CD4-positive, alpha-beta T cell (primary cell): ENCODE data around the gene NKAIN4. TPM values are rescaled to one million over a fixed set of nuclear protein-coding genes. Genes with fewer than 3 reads are reported as not detected.

ENCODE experiments used
- ATAC-seq: fragments of 200-7000 bp; cut with Tn5 transposase; one replicate; pipeline ENCODE4 v1.10.0; 2022; ENCODE audit warnings: mild to moderate bottlenecking; ENCODE audit not compliant: poor library complexity
- CTCF ChIA-PET: fragments of 350-600 bp; sonication (Branson Sonifier 250); formaldehyde crosslinking; loops from one replicate; lab custom pipeline; 2021; ENCODE audit warnings: antibody characterized with exemption, inconsistent platforms; lab: Charles Lee
- POLR2A ChIA-PET: fragments of 350-600 bp; sonication (Branson Sonifier 250); formaldehyde crosslinking; loops from one replicate; lab custom pipeline; 2021; ENCODE audit warnings: antibody characterized with exemption, inconsistent platforms; lab: Charles Lee
- DNase-seq, 14 experiments: peaks; one replicate each; pipeline ENCODE4 v3.0.0-alpha.2; 2013 to 2020; ENCODE audit warnings: mixed read lengths in 2 of 14
- H3K27ac ChIP-seq, 2 donors: one replicate each; pipeline versions ENCODE4 v1.5.1 to v1.7.0; 2013; ENCODE audit warnings: low read length in 2 of 2, low read depth in 1 of 2, mild to moderate bottlenecking in 1 of 2
- H3K27me3 ChIP-seq, 2 experiments: 1 replicate in 1 of 2; 2 replicates in 1 of 2; pipeline versions ENCODE4 v1.6.1 to v1.7.0; 2013; ENCODE audit warnings: low read length in 2 of 2, control low read depth in 1 of 2, mild to moderate bottlenecking in 1 of 2, moderate library complexity in 1 of 2; ENCODE audit not compliant: insufficient read depth in 2 of 2, control insufficient read depth in 1 of 2
- H3K36me3 ChIP-seq: one replicate; pipeline ENCODE4 v1.6.1; 2013; ENCODE audit warnings: low read length, control low read depth; ENCODE audit not compliant: insufficient read depth
- H3K4me1 ChIP-seq: one replicate; pipeline ENCODE4 v1.6.1; 2013; ENCODE audit warnings: low read length, control low read depth; ENCODE audit not compliant: insufficient read depth
- H3K4me3 ChIP-seq: one replicate; pipeline ENCODE4 v1.5.1; 2013; ENCODE audit warnings: mild to moderate bottlenecking, low read length, moderate library complexity
- H3K9me3 ChIP-seq, 2 experiments: 1 replicate in 1 of 2; 2 replicates in 1 of 2; pipeline versions ENCODE4 v1.6.1 to v1.7.0; 2013; ENCODE audit warnings: low read length in 2 of 2, mild to moderate bottlenecking in 2 of 2, control low read depth in 1 of 2, moderate library complexity in 1 of 2; ENCODE audit not compliant: control insufficient read depth in 1 of 2, insufficient read depth in 1 of 2
- H3K27ac Mint-ChIP-seq: one replicate; pipeline ENCODE4 v1.8.0; 2020; ENCODE audit warnings: mixed read lengths
- H3K27me3 Mint-ChIP-seq: one replicate; pipeline ENCODE4 v1.8.0; 2021; ENCODE audit warnings: mixed read lengths
- H3K36me3 Mint-ChIP-seq: one replicate; pipeline ENCODE4 v1.8.0; 2021; ENCODE audit warnings: low read depth, mixed read lengths
- H3K4me1 Mint-ChIP-seq: one replicate; pipeline ENCODE4 v1.8.0; 2021; ENCODE audit warnings: low read depth, mixed read lengths
- H3K4me3 Mint-ChIP-seq: one replicate; pipeline ENCODE4 v1.8.0; 2020; ENCODE audit warnings: mild to moderate bottlenecking, mixed read lengths
- H3K9me3 Mint-ChIP-seq: one replicate; pipeline ENCODE4 v1.8.0; 2020; ENCODE audit warnings: mixed read lengths
- CTCF ChIP-seq: fragments of 200-600 bp; IDR thresholded peaks from one replicate; pipeline ENCODE4 v1.8.0; 2022; ENCODE audit warnings: antibody characterized with exemption, mild to moderate bottlenecking
- intact Hi-C, 2 experiments: fragments of 100-400 bp; cut with DNase I in 1 of 2; cut with micrococcal nuclease in 1 of 2; formaldehyde crosslinking; loops; one replicate each; pipeline versions ENCODE4 v1.15.1 to v1.9.0; 2023 to 2025; cut with DNase I, micrococcal nuclease
- total RNA-seq, 174 experiments: library from RNA in 2 of 174; stranded (reverse) in 2 of 174; gene quantifications; one replicate each; pipeline ENCODE4 v1.2.3 and lab custom pipeline; 2021 to 2026

Gene NKAIN4
- total RNA-seq, 2 experiments from 2014 or later: not detected

GRCh38 chr20:63216041-63216848 is 38.0 kb downstream of the NKAIN4 start, which contains the start of gene YTHDF1:
YTHDF1 (minus strand) TSS chr20:63216131; CDS start chr20:63215892, 239 bp downstream.
- Mint-ChIP-seq H3K27ac (peak within 1 kb of the TSS; percentile 92), H3K27me3 (no peaks in the 10 kb centered on the region), H3K36me3 (peaks cover 42% of the 10 kb centered on the region), H3K4me1 (peaks cover 48% of the 10 kb centered on the region), H3K4me3 (peak within 1 kb of the TSS; percentile 93), H3K9me3 (no peaks in the 10 kb centered on the region)
- Histone ChIP-seq H3K27ac (peak within 1 kb of the TSS; percentile 44 to 70), H3K36me3 (peaks cover 30% of the 10 kb centered on the region), H3K4me3 (peak within 1 kb of the TSS; percentile 75), H3K9me3 (no peaks in the 10 kb centered on the region), H3K27me3 (no peaks in the 10 kb centered on the region), H3K4me1 (peaks cover 47% of the 10 kb centered on the region)
- CTCF ChIA-PET: interaction anchor here (0.9 to 1.0 kb wide), 2 partner anchors 33 to 57 kb away, joined by 3 read pairs; no protein-coding TSS in a partner anchor
- peak; percentile 86 to 98 (median 94) for DNase-seq
- POLR2A ChIA-PET: interaction anchor here (0.8 to 1.5 kb wide), 4 partner anchors 55 to 114 kb away, joined by 3 read pairs; partner anchors contain the start of gene ARFGAP1
- intact Hi-C loops: loop anchor here in 1 of 2 experiments (1.0 to 10.0 kb wide), 6 partner anchors 56 to 1034 kb away; partner anchors contain the start of genes ARFGAP1, CABLES2, GID8 and MTG2
- TF ChIP-seq CTCF: no peak
- peak; percentile 95 for ATAC-seq

- ATAC-seq: no peak
- peak overlapping the region; percentile 40 to 69 for H3K27ac ChIP-seq
These were observed 38.9 kb downstream of the NKAIN4 start for GRCh38 chr20:63215101-63216040.

More at GRCh38 chr20:63215101-63216040, 38.9 kb downstream of the NKAIN4 start:
- H3K27me3 ChIP-seq: no peaks in the 10 kb centered on the region
- Mint-ChIP-seq H3K27me3 (no peaks in the 10 kb centered on the region), H3K4me1 (peaks cover 55% of the 10 kb centered on the region), H3K27ac (peak overlapping the region; percentile 88), H3K9me3 (no peaks in the 10 kb centered on the region), H3K4me3 (peak overlapping the region; percentile 93), H3K36me3 (peaks cover 50% of the 10 kb centered on the region)
- peak overlapping the region; percentile 75 for H3K4me3 ChIP-seq
- CTCF ChIA-PET: interaction anchor here (1.0 kb wide), 2 partner anchors 58 to 243 kb away, joined by 3 read pairs; no protein-coding TSS in a partner anchor
- peak in 4 of 14 experiments; percentile 9 to 42 (median 28) for DNase-seq
- intact Hi-C loops: loop anchor here in 1 of 2 experiments (1.0 to 10.0 kb wide), 6 partner anchors 57 to 1033 kb away; partner anchors contain the start of genes ARFGAP1, CABLES2, GID8 and MTG2
- peaks cover 36% of the 10 kb centered on the region for H3K36me3 ChIP-seq
- no peak for TF ChIP-seq CTCF
- POLR2A ChIA-PET: interaction anchor here (0.8 to 1.9 kb wide), 4 partner anchors 56 to 113 kb away, joined by 3 to 9 read pairs (median 3); partner anchors contain the start of gene ARFGAP1
- no peaks in the 10 kb centered on the region for H3K9me3 ChIP-seq
- peaks cover 56% of the 10 kb centered on the region for H3K4me1 ChIP-seq
